VCaP (cell line): ENCODE data around the gene FETUB.

Experiments
- H3K27ac ChIP-seq: fragments of 450-650 bp; 2 replicates; pipeline ENCODE4 v1.5.1; 2017
- TF ChIP-seq, protein P1 (sequence below): fragments of 450-650 bp; conservative IDR thresholded peaks from 2 replicates; pipeline ENCODE4 v1.5.1; 2017; ENCODE audit warnings: mild to moderate bottlenecking, moderate library complexity

Gene FETUB

GRCh38 chr3:186608624-186609215 is 31.5 kb upstream of the FETUB start:
- TF ChIP-seq, protein P1, sequence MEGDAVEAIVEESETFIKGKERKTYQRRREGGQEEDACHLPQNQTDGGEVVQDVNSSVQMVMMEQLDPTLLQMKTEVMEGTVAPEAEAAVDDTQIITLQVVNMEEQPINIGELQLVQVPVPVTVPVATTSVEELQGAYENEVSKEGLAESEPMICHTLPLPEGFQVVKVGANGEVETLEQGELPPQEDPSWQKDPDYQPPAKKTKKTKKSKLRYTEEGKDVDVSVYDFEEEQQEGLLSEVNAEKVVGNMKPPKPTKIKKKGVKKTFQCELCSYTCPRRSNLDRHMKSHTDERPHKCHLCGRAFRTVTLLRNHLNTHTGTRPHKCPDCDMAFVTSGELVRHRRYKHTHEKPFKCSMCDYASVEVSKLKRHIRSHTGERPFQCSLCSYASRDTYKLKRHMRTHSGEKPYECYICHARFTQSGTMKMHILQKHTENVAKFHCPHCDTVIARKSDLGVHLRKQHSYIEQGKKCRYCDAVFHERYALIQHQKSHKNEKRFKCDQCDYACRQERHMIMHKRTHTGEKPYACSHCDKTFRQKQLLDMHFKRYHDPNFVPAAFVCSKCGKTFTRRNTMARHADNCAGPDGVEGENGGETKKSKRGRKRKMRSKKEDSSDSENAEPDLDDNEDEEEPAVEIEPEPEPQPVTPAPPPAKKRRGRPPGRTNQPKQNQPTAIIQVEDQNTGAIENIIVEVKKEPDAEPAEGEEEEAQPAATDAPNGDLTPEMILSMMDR = no peak
- no peak overlapping the region for H3K27ac ChIP-seq

- H3K27ac ChIP-seq = no peak overlapping the region
- TF ChIP-seq, protein P1 = peak; percentile 30; the same call in 1 of the 2 replicates
These were observed 30.8 kb upstream of the FETUB start for GRCh38 chr3:186609247-186609868.

GRCh38 chr3:186612065-186612464 is 28.1 kb upstream of the FETUB start:
- TF ChIP-seq, protein P1 = no peak
- H3K27ac ChIP-seq = no peak overlapping the region

GRCh38 chr3:186612721-186613636 is 27.2 kb upstream of the FETUB start, which contains the start of gene AHSG:
TSS of gene AHSG (plus strand) at chr3:186613060. CDS start at chr3:186613142, 82 bp downstream.
- TF ChIP-seq, protein P1 = no peak
- no peak within 1 kb of the TSS for H3K27ac ChIP-seq

- no peak overlapping the region for H3K27ac ChIP-seq
- TF ChIP-seq, protein P1 = no peak
These were observed 26.4 kb upstream of the FETUB start for GRCh38 chr3:186613637-186614265.

DNA sequence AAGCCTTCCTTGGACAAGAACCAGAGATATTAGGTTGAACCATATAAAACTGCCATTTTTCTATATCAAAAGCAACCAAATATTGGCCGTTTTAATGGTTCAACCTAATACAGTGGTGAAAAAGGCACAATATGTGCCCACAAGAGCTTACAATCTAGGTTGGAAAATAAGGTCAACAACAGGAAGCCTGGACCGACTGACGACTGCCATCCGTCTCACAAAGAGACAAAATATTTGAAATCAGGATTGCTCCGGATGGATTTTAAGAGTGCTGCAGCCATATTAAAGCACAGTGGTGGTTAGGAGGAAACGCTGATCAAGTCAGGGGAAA is 26.0 kb upstream of the FETUB start:
- TF ChIP-seq, protein P1 = no peak
- H3K27ac ChIP-seq = no peak overlapping the region
